HepG2 (cell line): ENCODE results near the gene RHEBL1. TPM values are rescaled to one million over a fixed set of nuclear protein-coding genes. Genes with fewer than 3 reads are reported as not detected.

Experiments
- ATAC-seq: fragments of 200-7000 bp; cut with Tn5 transposase; 3 replicates; pipeline ENCODE4 v1.9.1; 2020; ENCODE audit warnings: mild to moderate bottlenecking, moderate library complexity
- BruUV-seq: library from RNA; stranded (reverse); fragments of 400-500 nt; replicated peaks from 2 replicates; lab custom pipeline; 2021; lab: Mats Ljungman, UMichigan
- CTCF ChIA-PET: fragments of 300-600 bp; formaldehyde crosslinking; extraction: SDS; loops from one replicate; lab custom pipeline; 2021; ENCODE audit warnings: low total read pairs, inconsistent platforms, low intra/inter-chr PET ratio; lab: Yijun Ruan, JAX
- POLR2A ChIA-PET: fragments of 350-600 bp; sonication (Branson Sonifier 250); formaldehyde crosslinking; loops from one replicate; lab custom pipeline; 2020; ENCODE audit warnings: antibody characterized with exemption, inconsistent platforms; lab: Yijun Ruan, JAX
- DNase-seq: peaks from one replicate; pipeline ENCODE4 v3.0.0-alpha.2; 2015; ENCODE audit warnings: low spot score
- FAIRE-seq: peaks from 3 replicates; lab custom pipeline; 2011; peaks lifted over from hg19 to GRCh38; lab: Jason Lieb, UNC
- H2AFZ ChIP-seq: one replicate; pipeline ENCODE4 v1.6.1; 2011; ENCODE audit warnings: low read length, inconsistent platforms
- H3K27ac ChIP-seq: fragments of 300-600 bp; 3 replicates; pipeline ENCODE4 v1.8.0; 2011; ENCODE audit warnings: mixed run types, mild to moderate bottlenecking, mixed read lengths, low read length, inconsistent platforms; ENCODE audit not compliant: insufficient read depth; ENCODE audit errors: extremely low read length
- H3K27me3 ChIP-seq, 2 experiments: fragments of 200-600 bp in 1 of 2; 2 replicates in 1 of 2; 3 replicates in 1 of 2; pipeline versions ENCODE4 v1.6.0 to v1.8.0; 2011; ENCODE audit warnings: low read length in 2 of 2, mild to moderate bottlenecking in 2 of 2, moderate library complexity in 2 of 2, inconsistent platforms in 1 of 2; ENCODE audit not compliant: insufficient read depth in 2 of 2, control insufficient read depth in 1 of 2
- H3K36me3 ChIP-seq, 2 experiments: fragments of 200-600 bp in 1 of 2; replicated peaks in 1 of 2; 2 replicates in 1 of 2; 3 replicates in 1 of 2; pipeline versions ENCODE4 v1.5.1 to v1.8.0; 2011; ENCODE audit warnings: low read length in 2 of 2, inconsistent platforms in 1 of 2; ENCODE audit not compliant: insufficient read depth in 2 of 2, control insufficient read depth in 1 of 2
- H3K4me1 ChIP-seq: 2 replicates; pipeline ENCODE4 v1.5.1; 2012; ENCODE audit warnings: low read length, inconsistent platforms; ENCODE audit not compliant: insufficient read depth
- H3K4me2 ChIP-seq: 2 replicates; pipeline ENCODE4 v1.6.0; 2011; ENCODE audit warnings: low read depth, low read length, inconsistent platforms
- H3K4me3 ChIP-seq, 3 experiments: fragments of 200-600 bp in 1 of 3; sonication (generic), shearing (Covaris generic) in 1 of 3; replicated peaks in 1 of 3; 2 replicates each; pipeline ENCODE4 v1.5.1; 2011 to 2016; ENCODE audit warnings: low read length in 3 of 3, inconsistent platforms in 2 of 3, low read depth in 2 of 3, mild to moderate bottlenecking in 2 of 3, control low read depth in 1 of 3, mixed read lengths in 1 of 3; ENCODE audit not compliant: insufficient read depth in 1 of 3
- H3K79me2 ChIP-seq: one replicate; pipeline ENCODE4 v1.6.1; 2011; ENCODE audit warnings: low read length, inconsistent platforms; ENCODE audit not compliant: insufficient read depth
- H3K9ac ChIP-seq: 2 replicates; pipeline ENCODE4 v1.6.0; 2011; ENCODE audit warnings: mild to moderate bottlenecking, low read depth, low read length, inconsistent platforms; ENCODE audit not compliant: insufficient read depth
- H3K9me3 ChIP-seq: 2 replicates; pipeline ENCODE4 v1.5.1; 2012; ENCODE audit warnings: mild to moderate bottlenecking, low read length
- H4K20me1 ChIP-seq: 2 replicates; pipeline ENCODE4 v1.6.0; 2011; ENCODE audit warnings: inconsistent platforms, mild to moderate bottlenecking, low read length, moderate library complexity; ENCODE audit not compliant: insufficient read depth
- AGO1 ChIP-seq: fragments of 200-400 bp; formaldehyde crosslinking; IDR thresholded peaks from 2 replicates; pipeline ENCODE4 v1.6.1; 2017; ENCODE audit warnings: mild to moderate bottlenecking, low read depth, low read length, moderate library complexity; ENCODE audit not compliant: poor library complexity, severe bottlenecking
- HDAC1 ChIP-seq: sonication (generic); formaldehyde crosslinking; IDR thresholded peaks from 2 replicates; pipeline ENCODE4 v1.5.1; 2020; ENCODE audit warnings: mild to moderate bottlenecking, missing genetic modification reagents
- HNRNPUL1 ChIP-seq: fragments of 200-400 bp; formaldehyde crosslinking; IDR thresholded peaks from 2 replicates; pipeline ENCODE4 v1.6.1; 2017; ENCODE audit warnings: low read depth, mild to moderate bottlenecking, low read length, moderate library complexity
- RNF219 ChIP-seq: sonication (generic); formaldehyde crosslinking; IDR thresholded peaks from 2 replicates; pipeline ENCODE4 v1.5.0; 2020; ENCODE audit warnings: mild to moderate bottlenecking, missing genetic modification reagents
- YEATS2 ChIP-seq: sonication (generic); formaldehyde crosslinking; IDR thresholded peaks from 2 replicates; pipeline ENCODE4 v1.4.0; 2020; ENCODE audit warnings: missing genetic modification reagents, borderline replicate concordance
- ZMAT3 ChIP-seq: sonication (generic); formaldehyde crosslinking; conservative IDR thresholded peaks from 2 replicates; pipeline ENCODE4 v1.7.0; 2021; ENCODE audit warnings: missing genetic modification reagents
- ZNF788 ChIP-seq: sonication (generic); formaldehyde crosslinking; IDR thresholded peaks from 2 replicates; pipeline ENCODE4 v1.5.0; 2020; ENCODE audit warnings: mild to moderate bottlenecking, missing genetic modification reagents, borderline replicate concordance
- WGBS: methylation state at CpG from one replicate; pipeline ENCODE4 v1.1.6; 2017; ENCODE audit warnings: low lambda C conversion rate; 5-methylcytosine and 5-hydroxymethylcytosine counted together
- in situ Hi-C: cut with HindIII; loops from 2 replicates; pipeline ENCODE4 v1.10.0; 2017; ENCODE audit warnings: low pct_unique_long_range_greater_than_20kb; ENCODE audit not compliant: extremely low pct_ligation_motif_present
- intact Hi-C: fragments of 100-400 bp; cut with micrococcal nuclease; formaldehyde crosslinking; loops from one replicate; pipeline ENCODE4 v1.10.0; 2022; ENCODE audit not compliant: unreplicated experiment
- polyA plus RNA-seq, 8 experiments: library from polyadenylated mRNA; depleted of rRNA in 3 of 8; stranded (reverse) in 7 of 8; unstranded in 1 of 8; fragments of >200 nt; fragmentation: Illumina TruSeq in 4 of 8; extraction: Trizol in 4 of 8; gene quantifications; 2 replicates each; pipeline versions ENCODE4 v1.2.1 to v1.2.3, GENCODE V29; 2011 to 2016; ENCODE audit warnings: low read depth in 4 of 8, missing spikeins in 1 of 8, mixed read lengths in 1 of 8; ENCODE audit not compliant: insufficient read depth in 1 of 8
- total RNA-seq, 5 experiments: library from RNA; depleted of rRNA; stranded (reverse); fragments of >200 nt; fragmentation: Illumina TruSeq; extraction: Trizol; gene quantifications; 2 replicates each; pipeline ENCODE4 v1.2.3, GENCODE V29; 2016; ENCODE audit warnings: low read depth in 1 of 5
- TF ChIP-seq, protein P1 (sequence below): IDR thresholded peaks from 2 replicates; pipeline ENCODE4 v1.6.1; 2016; ENCODE audit warnings: control low read depth

The RHEBL1 gene
- total and polyA plus RNA-seq, 2 of the 13 experiments (the other 11 are each of a cell fraction or from before 2014, with no cell fraction given) = 1.4 to 2.5 TPM

GRCh38 chr12:49058366-49059044 is 11.3 kb downstream of the RHEBL1 start:
- TF ChIP-seq ZMAT3 (CRISPR knock-in tag) = 0 out of 2 replicates have a peak, but pooled peaks have one; percentile 25
- TF ChIP-seq, protein P1, sequence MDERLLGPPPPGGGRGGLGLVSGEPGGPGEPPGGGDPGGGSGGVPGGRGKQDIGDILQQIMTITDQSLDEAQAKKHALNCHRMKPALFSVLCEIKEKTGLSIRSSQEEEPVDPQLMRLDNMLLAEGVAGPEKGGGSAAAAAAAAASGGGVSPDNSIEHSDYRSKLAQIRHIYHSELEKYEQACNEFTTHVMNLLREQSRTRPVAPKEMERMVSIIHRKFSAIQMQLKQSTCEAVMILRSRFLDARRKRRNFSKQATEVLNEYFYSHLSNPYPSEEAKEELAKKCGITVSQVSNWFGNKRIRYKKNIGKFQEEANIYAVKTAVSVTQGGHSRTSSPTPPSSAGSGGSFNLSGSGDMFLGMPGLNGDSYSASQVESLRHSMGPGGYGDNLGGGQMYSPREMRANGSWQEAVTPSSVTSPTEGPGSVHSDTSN (CRISPR knock-in tag) = no peak
- TF ChIP-seq ZNF788 (CRISPR knock-in tag) = 0 out of 2 replicates have a peak, but pooled peaks have one; percentile 12
- no peak for TF ChIP-seq YEATS2 (CRISPR knock-in tag)
- TF ChIP-seq, all 625 proteins: peak for 2
- no peak for ATAC-seq
- H3K9ac ChIP-seq = peak overlapping the region; percentile 98
- CTCF ChIA-PET = no interaction called here
- FAIRE-seq = no peak
- H2AFZ ChIP-seq = no peak overlapping the region
- H3K4me2 ChIP-seq = peak overlapping the region; percentile 98
- peaks cover 60% of the 10 kb centered on the region for H3K79me2 ChIP-seq
- H3K36me3 ChIP-seq = peaks cover 12 to 24% of the 10 kb centered on the region in 2 experiments
- no peak for DNase-seq
- no peaks in the 10 kb centered on the region for H3K9me3 ChIP-seq
- BruUV-seq = no TSS peak
- H4K20me1 ChIP-seq = peaks cover 56% of the 10 kb centered on the region
- intact Hi-C loops (no loop called here), in situ Hi-C loops (no loop called here)
- peak overlapping the region; percentile 95 to 100 (median 98) for H3K4me3 ChIP-seq
- POLR2A ChIA-PET = interaction anchor here (0.7 to 1.7 kb wide), 4 partner anchors 11 to 206 kb away, joined by 3 to 6 read pairs (median 4); partner anchors contain the start of genes RHEBL1, TUBA1B and TUBA1C
- peaks cover 50% of the 10 kb centered on the region for H3K4me1 ChIP-seq
- no peaks in the 10 kb centered on the region; a peak in 1 of 5 replicates for H3K27me3 ChIP-seq
- H3K27ac ChIP-seq = peak overlapping the region; percentile 94
- WGBS = 0% methylated on average over 1 of the region's 5 CpGs

DNA sequence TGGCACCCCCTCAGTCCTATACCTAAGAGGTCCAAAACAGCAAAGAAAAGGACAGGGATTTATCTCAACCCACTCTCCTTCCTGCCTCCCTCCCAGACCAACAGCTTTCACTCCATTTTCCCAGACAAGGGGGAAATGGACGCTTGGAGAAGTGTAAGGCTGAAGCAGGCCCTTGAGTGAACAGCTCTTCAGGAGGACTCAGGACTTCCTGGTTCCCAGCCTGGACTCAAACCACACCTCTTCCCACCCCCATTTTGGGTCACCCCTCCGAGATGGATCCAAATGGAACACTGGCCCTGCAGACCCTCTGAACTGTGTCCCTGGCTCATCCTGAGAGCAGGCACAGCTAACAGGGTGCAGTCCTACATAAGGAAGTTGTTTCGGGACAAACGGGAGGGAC is 11.9 kb downstream of the RHEBL1 start:
- intact Hi-C loops = no loop called here
- POLR2A ChIA-PET = interaction anchor here (1.3 to 1.7 kb wide), 3 partner anchors 12 to 207 kb away, joined by 3 to 6 read pairs (median 6); partner anchors contain the start of genes RHEBL1, TUBA1B and TUBA1C
- FAIRE-seq = no peak
- H3K9me3 ChIP-seq = no peaks in the 10 kb centered on the region
- peaks cover 60% of the 10 kb centered on the region for H3K79me2 ChIP-seq
- in situ Hi-C loops = no loop called here
- whole genome bisulfite sequencing = 0% methylated on average over 4 of the region's 4 CpGs
- peak overlapping the region; percentile 98; the same call in 1 of the 2 replicates for H3K9ac ChIP-seq
- no peaks in the 10 kb centered on the region; a peak in 1 of 5 replicates for H3K27me3 ChIP-seq
- no peak for DNase-seq
- peak overlapping the region; percentile 95 to 100 (median 98) for H3K4me3 ChIP-seq
- peaks cover 18 to 30% of the 10 kb centered on the region in 2 experiments for H3K36me3 ChIP-seq
- no TSS peak for BruUV-seq
- peaks cover 56% of the 10 kb centered on the region for H4K20me1 ChIP-seq
- CTCF ChIA-PET = no interaction called here
- no peak overlapping the region for H3K27ac ChIP-seq
- no peak overlapping the region for H2AFZ ChIP-seq
- H3K4me1 ChIP-seq = peaks cover 49% of the 10 kb centered on the region
- TF ChIP-seq AGO1 (no peak), HDAC1 (CRISPR knock-in tag) (0 out of 2 replicates have a peak, but pooled peaks have one; percentile 21), RNF219 (no peak), HNRNPUL1 (no peak)
- ATAC-seq = no peak
- H3K4me2 ChIP-seq = peak overlapping the region; percentile 98
